HG02943 (cell line): ENCODE data around the gene KLF13.
"Not testable (repeated sequence)": the region's sequence is repeated elsewhere in the genome, so short reads cannot be mapped to it uniquely, and the experiment has no call there.

Experiments used
- ATAC-seq: cut with Tn5 transposase; IDR thresholded peaks from one replicate; pipeline ENCODE4 v1.9.1; 2021; ENCODE audit warnings: mild to moderate bottlenecking, low read depth, moderate library complexity; ENCODE audit not compliant: unreplicated experiment

The KLF13 gene

GRCh38 chr15:31344266-31344665 lies 17.6 kb downstream of the KLF13 start:
- ATAC-seq: no peak

DNA sequence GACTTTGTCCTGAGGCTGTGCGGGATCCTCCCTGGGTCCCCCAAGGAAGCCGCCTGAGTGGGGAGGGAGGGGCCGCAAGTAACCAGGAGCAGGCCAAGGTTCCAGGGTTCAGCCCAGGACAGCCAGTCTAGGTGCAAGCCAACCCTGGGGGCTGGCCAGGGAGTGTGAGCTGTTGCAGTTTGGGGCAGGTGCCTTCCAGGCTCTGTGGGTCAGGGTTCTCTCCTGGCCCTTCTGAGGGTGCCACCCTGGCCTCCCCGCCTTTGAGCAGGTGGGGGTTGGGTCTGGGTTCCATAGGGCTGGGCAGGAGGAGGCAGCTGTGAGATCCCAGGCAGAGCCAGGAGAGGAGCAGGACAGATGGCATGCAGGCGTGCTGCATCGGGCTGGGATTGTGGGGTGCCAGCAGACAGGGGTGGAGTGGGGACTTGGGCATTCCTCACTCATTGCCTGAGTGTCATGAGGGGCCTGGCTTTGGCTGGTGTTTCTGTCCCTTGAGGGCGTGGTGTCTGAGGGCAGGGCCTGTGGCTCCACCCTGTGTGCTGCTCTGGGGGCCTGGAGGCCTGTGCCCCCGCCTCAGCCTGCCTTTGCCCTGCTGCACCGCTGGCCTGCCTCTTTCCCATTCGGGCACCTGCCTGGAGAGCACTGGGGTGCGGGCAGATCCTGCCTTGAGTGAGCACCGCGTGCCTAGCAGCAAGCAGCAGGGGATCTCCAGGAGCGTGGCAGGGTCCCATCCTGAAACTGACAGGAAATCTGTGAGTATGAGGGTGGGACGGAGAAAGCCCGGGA lies 18.4 kb downstream of the KLF13 start:
- peak; percentile 40 for ATAC-seq

- peak; percentile 40 for ATAC-seq
Observed at GRCh38 chr15:31345606-31346366, 19.2 kb downstream of the KLF13 start.

DNA sequence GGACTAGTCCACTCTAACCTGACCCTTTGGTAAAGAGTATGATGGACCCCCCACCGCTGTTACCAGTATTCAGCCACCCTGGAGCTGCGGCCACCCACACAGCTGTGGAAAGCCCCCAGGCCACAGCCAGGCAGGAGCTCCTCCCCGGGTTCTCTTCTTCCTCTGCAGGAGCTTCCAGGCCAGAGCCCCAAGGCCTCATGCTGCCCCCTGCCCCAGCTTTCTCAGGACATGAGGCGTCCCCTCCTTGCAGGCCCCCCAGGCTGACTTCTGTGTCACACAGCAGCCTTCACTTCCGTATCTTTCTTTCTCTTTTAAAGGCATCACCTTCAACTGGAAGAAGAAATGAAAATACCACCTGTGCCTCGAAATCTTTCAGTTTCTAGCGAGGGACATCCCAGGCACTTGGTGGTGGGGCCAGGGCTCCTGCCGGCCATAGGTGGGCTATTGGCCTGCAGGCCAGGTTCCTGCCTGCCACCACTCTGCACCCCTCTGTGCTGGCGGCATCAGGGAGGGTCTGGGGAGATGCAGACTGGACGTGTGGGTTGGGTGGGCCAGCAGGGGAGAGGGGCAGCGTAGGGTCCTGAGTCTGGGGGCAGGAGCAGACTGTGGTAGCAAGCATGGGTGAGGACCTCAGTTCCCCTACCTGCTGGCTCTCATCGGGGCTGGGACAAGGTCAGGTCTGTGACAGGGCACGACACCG lies 19.9 kb downstream of the KLF13 start:
- peak; percentile 45 for ATAC-seq

- ATAC-seq: no peak
Observed at GRCh38 chr15:31347067-31347975, 20.7 kb downstream of the KLF13 start.

DNA sequence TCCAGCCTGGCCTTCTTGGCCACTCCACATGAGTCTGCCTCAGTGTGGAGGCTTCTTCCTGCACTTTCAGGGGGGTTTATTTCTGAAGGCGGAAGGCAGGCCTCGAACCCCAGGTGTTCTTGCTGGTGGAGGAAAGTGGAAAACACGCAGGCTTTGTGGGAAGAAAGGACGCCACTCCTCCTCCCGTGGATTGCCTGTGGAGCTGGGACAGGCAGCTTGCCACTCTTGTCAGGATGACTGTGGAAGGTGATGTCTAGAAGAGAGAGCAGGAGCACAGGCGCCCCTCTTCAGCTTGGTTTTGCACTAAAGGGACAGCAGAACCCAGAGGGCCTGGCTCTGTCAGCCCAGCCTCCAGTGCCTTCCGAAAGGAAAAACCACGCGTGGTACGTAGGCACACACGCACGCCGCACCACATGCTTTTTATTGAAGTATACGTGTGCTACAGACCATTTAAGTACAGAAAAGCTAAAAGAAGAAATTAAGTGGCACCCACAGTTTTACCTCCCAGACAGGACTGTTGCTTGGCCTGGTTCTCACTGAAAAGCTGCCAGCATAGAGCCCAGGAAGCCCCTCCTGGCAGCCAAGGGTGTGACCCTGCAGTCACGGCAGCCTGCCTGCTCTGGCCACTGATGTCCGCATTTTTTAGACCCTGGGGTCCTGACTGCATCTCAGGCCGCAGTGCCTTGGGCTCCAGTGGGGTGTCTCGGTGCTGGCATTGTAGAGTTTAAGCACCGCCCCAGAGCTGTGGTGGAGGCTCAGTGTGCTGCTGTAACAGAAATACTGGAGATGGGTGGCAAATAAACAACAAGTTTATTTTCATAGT lies 21.6 kb downstream of the KLF13 start:
- no peak for ATAC-seq

- ATAC-seq: no peak
Observed at GRCh38 chr15:31349233-31350141, 22.9 kb downstream of the KLF13 start.

- ATAC-seq: no peak
Observed at GRCh38 chr15:31350771-31351170, 24.1 kb downstream of the KLF13 start.

- ATAC-seq: no peak
Observed at GRCh38 chr15:31352339-31352751, 25.7 kb downstream of the KLF13 start.

GRCh38 chr15:31352911-31353811 lies 26.5 kb downstream of the KLF13 start:
- ATAC-seq: peak; percentile 58

DNA sequence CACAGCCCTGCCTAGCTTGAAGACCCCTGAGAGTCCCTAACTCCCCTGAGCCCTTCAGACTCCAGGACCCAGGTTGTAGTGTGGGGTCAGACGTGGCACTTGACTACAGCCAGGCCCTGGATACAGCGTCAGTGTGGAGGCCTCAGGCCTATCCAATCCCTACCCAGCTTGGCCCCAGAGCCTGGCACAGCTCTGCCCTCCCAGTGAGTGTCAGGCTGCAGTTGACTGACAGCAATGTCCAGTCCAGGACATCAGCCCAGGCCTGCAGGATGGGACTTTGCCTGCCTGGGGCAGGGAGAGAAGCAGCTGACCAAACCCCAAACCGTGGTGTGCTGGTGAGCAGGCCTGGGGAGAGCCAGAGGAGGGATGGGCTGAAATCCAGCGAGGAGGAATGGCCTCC lies 27.3 kb downstream of the KLF13 start:
- ATAC-seq: no peak

DNA sequence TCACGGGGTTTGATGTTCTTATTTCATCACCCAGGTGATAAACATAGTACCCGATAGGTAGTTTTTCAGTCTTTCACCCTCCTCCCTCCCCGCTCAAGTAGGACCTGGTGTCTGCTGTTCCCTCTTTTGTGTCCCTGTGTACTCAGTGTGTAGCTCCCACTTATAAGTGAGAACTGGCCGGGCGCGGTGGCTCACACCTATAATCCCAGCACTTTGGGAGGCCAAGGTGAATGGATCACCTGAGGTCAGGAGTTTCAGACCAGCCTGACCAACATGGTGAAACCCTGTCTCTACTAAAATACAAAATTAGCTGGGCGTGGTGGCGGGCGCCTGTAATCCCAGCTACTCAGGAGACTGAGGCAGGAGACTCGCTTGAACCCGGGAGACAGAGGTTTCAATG lies 29.5 kb downstream of the KLF13 start:
- ATAC-seq: not testable (repeated sequence)

GRCh38 chr15:31357148-31357547 lies 30.5 kb downstream of the KLF13 start:
- ATAC-seq: no peak

- ATAC-seq: no peak
Observed at GRCh38 chr15:31358163-31358562, 31.5 kb downstream of the KLF13 start.

GRCh38 chr15:31358957-31359701 lies 32.5 kb downstream of the KLF13 start:
- no peak for ATAC-seq

DNA sequence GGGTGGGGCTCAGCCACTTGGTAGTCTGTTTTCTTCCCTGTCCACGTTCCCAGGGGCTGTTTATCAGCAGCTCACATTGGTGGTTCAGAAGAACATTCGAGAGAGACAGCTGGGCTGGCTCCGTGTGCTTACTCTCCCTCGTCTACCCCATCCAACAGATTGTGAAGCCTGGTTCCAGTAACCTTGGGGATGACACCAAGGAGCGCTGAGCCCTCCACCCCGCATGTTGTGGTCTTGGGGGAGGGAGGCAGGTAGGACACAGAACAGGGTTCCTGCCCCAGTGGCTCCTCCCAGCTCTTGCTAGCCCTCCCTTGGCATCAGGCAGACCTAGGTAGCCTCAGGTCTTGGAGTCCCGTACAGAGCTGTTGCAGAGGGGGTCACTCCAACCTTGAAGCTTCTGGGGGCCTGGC lies 33.1 kb downstream of the KLF13 start:
- ATAC-seq: no peak

GRCh38 chr15:31360158-31360561 lies 33.5 kb downstream of the KLF13 start:
- no peak for ATAC-seq
